GM18498 (cell line): ENCODE data around the gene HNF4A.

Experiments
- ATAC-seq: cut with Tn5 transposase; IDR thresholded peaks from one replicate; pipeline ENCODE4 v1.9.1; 2021; ENCODE audit warnings: mild to moderate bottlenecking, moderate library complexity; ENCODE audit not compliant: unreplicated experiment

Gene HNF4A

DNA sequence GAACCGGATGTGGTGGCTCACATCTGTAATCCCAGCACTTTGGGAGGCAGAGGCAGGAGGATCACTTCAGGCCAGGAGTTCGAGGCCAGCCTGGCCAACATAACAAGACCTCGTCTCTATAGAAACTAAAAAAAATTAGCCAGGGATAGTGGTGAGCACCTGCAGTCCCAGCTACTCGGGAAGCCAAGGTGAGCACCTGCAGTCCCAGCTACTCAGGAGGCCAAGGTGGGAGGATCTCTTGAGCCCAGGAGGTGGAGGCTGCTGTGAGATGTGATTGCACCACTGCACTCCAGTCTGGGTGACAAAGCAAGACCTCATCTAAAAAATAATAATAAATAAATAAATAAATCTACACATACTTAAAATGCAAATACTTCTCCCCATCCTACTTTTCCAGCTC, 65.0 kb downstream of the HNF4A start:
- ATAC-seq, result no peak

DNA sequence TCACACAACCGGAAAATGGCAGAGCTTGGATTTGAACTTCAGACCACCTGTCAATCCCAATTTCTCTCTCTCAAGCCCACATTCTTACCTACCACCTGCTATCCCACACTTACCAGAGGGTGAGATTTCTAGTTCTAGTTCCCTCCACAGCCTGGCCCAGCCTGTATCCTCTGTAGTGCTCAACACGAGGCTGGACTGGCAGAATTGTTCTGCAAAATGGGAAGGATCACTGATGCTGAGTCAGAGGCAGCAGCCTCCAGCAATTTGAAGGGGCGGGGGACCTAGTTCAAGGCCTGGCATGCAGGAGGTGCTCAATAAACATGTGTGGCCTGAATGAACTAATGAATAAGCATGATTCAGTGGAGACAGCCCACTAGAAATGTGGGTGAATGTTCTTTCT, 66.6 kb downstream of the HNF4A start:
- ATAC-seq, result no peak

- no peak for ATAC-seq
Observed at GRCh38 chr20:44423480-44423879, 68.0 kb downstream of the HNF4A start.

- ATAC-seq, result no peak
Observed at GRCh38 chr20:44424039-44424495, 68.6 kb downstream of the HNF4A start.

GRCh38 chr20:44425923-44426322, 70.4 kb downstream of the HNF4A start:
- ATAC-seq, result no peak

DNA sequence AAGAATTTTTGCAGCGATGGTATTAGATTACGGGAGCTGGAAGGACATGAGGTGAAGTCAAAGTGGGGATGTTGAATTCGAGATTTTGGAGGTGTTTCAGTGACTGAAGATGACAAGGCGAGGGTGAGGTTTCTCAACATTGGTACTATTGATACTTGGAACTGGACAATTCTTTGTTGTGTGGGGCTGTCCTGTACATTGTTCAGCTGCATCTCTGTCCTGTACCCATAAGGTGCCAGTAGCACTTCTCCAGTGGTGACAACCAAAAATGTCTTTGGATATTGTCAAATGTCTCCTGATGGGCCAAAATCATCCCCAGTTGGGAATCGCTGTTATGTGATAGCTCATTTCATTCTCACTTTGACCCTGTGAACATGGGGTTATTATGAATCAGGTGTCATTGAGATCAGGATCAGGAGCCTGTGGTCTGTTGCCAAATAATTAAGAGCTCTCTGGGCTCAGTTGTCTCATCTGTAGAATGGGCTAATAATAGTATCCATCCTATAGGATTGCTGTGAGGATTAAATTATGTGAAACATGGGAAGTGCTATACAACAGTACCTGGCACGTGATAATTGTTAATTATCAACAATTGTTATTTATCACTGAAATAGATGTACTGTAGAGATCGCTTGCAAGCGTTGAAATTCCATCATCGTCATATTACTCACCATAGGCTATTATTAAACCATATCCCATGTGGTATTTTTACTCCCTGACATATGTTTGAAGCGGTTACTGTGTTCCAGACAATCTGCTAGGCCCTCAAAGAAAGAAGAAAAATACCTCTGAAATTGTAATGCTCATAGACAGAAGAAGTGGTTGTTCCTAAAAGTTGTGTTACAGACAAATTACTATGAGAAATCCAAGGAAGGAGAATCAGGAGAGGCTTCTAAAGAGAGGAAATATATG, 71.6 kb downstream of the HNF4A start:
- ATAC-seq, result no peak

GRCh38 chr20:44427804-44428173, 72.3 kb downstream of the HNF4A start:
- ATAC-seq, result no peak

DNA sequence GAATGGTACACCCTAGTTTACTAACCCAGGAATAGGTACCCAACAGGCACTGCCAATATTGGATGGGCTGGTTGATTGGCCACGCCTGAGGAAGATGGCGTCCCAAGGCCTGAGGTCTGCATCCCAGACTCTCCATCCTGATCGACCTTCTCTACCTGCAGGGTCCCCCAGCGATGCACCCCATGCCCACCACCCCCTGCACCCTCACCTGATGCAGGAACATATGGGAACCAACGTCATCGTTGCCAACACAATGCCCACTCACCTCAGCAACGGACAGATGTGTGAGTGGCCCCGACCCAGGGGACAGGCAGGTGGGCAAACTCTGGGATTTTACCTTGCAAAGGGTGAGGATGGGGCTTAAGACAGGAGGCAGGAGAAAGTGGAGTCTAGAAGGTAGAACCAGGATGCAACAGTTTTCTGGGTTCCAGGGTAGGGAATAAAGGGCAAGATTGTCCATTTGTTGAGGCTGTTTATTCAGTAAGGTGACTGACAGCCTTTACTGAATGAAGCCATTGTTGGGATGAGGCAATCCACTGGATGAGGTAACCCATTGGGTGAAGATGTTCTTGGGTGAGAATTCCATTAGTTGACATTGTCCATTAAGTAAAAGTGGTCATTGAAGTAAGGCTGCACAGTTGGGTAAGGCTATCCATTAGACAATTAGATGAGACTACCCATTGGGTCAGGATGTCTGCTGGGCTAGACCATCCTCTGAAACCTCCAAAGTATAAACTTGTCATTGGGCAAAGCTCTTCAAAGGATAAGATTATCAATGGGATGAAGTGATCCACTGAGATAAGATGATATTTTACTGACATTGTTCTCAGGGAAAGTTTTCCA, 72.9 kb downstream of the HNF4A start:
- ATAC-seq, result no peak

DNA sequence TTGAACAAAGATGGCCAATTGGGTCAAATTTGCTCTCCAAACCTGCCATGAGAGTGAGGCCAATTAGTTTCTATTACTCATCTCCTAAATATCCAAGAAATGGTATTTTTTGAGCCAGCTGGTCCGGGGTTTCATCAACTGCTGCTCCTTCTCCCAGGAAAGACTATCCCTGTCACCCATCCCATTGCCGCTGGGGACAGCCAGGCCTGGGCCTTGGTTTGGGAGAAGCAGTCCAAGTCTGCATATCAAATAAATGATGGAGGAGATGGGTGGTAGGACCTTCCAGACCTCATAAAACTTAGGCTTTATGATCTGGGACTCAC, 73.5 kb downstream of the HNF4A start:
- no peak for ATAC-seq

DNA sequence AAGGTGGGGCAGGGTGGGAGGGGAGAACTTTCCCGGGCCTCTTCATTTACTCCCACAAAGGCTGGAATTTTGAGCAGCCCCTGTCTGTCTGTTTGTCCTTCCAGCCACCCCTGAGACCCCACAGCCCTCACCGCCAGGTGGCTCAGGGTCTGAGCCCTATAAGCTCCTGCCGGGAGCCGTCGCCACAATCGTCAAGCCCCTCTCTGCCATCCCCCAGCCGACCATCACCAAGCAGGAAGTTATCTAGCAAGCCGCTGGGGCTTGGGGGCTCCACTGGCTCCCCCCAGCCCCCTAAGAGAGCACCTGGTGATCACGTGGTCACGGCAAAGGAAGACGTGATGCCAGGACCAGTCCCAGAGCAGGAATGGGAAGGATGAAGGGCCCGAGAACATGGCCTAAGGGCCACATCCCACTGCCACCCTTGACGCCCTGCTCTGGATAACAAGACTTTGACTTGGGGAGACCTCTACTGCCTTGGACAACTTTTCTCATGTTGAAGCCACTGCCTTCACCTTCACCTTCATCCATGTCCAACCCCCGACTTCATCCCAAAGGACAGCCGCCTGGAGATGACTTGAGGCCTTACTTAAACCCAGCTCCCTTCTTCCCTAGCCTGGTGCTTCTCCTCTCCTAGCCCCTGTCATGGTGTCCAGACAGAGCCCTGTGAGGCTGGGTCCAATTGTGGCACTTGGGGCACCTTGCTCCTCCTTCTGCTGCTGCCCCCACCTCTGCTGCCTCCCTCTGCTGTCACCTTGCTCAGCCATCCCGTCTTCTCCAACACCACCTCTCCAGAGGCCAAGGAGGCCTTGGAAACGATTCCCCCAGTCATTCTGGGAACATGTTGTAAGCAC, 74.1 kb downstream of the HNF4A start:
- ATAC-seq, result no peak

DNA sequence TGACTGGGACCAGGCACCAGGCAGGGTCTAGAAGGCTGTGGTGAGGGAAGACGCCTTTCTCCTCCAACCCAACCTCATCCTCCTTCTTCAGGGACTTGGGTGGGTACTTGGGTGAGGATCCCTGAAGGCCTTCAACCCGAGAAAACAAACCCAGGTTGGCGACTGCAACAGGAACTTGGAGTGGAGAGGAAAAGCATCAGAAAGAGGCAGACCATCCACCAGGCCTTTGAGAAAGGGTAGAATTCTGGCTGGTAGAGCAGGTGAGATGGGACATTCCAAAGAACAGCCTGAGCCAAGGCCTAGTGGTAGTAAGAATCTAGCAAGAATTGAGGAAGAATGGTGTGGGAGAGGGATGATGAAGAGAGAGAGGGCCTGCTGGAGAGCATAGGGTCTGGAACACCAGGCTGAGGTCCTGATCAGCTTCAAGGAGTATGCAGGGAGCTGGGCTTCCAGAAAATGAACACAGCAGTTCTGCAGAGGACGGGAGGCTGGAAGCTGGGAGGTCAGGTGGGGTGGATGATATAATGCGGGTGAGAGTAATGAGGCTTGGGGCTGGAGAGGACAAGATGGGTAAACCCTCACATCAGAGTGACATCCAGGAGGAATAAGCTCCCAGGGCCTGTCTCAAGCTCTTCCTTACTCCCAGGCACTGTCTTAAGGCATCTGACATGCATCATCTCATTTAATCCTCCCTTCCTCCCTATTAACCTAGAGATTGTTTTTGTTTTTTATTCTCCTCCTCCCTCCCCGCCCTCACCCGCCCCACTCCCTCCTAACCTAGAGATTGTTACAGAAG, 75.0 kb downstream of the HNF4A start:
- no peak for ATAC-seq

DNA sequence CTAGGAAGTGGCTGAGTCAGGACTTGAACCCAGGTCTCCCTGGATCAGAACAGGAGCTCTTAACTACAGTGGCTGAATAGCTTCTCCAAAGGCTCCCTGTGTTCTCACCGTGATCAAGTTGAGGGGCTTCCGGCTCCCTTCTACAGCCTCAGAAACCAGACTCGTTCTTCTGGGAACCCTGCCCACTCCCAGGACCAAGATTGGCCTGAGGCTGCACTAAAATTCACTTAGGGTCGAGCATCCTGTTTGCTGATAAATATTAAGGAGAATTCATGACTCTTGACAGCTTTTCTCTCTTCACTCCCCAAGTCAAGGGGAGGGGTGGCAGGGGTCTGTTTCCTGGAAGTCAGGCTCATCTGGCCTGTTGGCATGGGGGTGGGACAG, 75.6 kb downstream of the HNF4A start:
- ATAC-seq, result no peak

- ATAC-seq, result no peak
Observed at GRCh38 chr20:44431502-44432234, 76.2 kb downstream of the HNF4A start.

DNA sequence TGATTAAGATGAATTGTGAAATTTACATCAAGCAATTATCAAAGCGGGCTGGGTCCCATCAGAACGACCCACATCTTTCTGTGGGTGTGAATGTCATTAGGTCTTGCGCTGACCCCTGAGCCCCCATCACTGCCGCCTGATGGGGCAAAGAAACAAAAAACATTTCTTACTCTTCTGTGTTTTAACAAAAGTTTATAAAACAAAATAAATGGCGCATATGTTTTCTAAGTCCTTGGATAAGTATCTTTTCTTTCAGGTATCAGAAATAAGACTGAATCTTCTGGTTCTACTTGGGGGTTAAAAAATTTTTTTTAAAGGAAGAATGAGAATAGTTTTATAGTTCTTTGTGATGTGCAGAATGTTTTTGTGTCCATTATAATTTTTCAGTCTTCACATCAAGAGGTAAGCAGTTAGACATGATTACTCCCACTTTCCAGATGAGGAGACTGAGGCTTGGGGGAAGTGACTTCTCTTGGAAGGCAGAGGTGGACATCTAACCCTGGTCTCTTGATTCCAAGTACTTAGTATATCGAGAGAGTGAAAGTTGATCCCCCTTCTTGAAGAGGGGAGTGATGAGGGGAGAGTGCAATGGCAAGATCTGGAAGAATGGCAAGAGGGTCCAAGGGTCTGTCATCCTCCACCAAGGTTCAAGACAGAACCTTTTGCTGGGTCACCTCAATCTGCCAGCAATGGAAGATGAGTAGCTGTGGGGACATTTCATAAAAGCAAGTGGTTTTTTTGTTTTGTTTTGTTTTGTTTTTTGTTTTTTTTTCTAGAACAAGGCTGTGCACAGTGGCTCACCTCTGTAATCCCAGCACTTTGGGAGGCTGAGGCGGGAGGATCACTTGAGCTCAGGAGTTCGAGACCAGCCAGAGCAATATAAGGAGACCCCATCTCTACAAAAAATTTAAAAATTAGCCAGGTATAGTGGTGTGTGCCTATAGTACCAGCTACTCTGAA, 77.4 kb downstream of the HNF4A start:
- ATAC-seq, result no peak

DNA sequence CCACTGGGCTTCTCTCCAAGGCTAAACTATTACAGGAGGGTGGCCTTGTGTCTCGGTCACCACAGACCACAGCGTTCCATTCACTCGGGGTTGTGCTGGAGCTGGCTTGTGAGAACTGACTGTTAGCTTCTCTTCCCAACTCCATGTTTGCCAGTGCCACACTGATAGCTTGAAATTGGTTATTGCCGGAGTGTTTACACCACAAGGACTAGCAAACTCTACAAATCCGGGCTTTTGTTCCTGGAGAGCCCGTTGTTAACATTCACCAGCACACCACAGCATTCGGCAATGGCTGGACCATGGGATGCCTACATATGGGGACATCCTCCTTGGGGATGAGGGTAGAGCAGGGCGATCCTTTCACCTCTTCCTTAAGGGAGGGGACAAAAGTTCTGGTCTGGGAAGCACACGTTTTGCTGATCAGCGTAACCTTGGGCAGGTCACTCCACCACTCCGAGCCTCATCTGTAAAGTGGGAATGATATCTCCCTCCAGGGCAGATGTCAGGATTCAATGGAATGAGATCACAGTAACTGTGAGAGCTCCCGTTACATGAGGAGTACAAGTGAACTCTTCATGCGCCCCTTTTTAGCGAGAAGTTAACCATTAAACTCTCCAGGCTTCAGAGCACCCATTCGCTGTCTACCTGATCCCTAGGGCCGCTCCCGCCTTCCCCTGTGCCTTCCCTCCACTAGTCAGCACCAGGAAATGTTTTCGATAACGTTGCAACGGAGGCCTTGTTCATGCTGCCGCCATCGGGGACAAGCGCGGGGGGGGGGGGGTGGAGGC, 78.4 kb downstream of the HNF4A start:
- ATAC-seq, result no peak

DNA sequence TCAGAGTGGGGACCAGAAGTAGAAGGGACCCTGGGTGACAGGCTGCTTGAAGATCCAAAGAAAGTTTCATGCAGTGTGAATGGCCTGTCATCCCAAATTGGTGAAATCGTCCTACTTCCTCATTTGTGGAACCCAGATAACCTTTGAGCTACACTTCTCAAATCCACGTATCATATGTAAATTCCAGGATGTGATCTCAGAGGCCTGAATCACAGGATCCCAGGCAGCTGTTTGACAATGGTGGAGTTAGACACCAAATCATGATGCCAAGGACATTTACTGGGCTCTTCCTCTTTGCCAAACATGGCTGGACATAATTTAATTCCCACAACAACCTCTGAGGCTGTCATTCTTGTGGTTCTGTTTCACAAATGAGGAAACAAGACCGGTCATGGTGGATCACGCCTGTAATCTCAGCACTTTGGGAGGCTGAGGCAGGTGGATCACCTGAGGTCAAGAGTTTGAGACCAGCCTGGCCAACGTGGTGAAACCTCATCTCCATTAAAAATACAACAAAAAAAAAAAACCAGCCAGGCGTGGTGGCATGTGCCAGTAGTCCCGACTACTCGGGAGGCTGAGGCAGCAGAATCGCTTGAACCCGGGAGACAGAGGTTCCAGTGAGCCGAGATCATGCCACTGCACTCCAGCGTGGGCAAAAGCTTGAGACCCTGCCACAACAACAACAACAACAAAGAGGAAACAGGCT, 80.3 kb downstream of the HNF4A start:
- no peak for ATAC-seq

DNA sequence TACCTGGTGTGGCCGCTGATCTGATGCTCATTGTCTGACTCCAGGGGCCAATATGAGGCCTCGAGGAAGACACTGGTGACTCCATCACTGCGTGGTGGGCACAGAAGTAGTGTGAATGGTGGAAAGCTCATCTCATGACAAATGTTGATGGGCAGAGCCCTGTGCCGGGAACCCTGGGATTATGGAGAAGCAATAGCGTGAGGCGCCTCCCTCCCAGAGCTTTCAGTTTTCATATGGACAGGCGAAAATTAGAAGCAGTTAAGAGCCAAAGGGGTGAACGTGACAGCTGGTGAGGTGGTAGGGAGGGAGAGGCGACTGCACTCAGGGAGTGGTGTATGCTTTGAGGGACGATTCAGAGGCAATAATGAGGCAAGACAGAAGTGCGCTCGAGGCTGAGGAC, 80.9 kb downstream of the HNF4A start:
- no peak for ATAC-seq
